ENCODE measurements around the gene ITCH. TPM values are rescaled to one million over a fixed set of nuclear protein-coding genes. Genes with fewer than 3 reads are reported as not detected.
"Not testable (repeated sequence)": the region's sequence is repeated elsewhere in the genome, so short reads cannot be mapped to it uniquely, and the experiment has no call there.

The ITCH gene
- total RNA-seq, 1 donor from 2014 or later, result 42.7 TPM

DNA sequence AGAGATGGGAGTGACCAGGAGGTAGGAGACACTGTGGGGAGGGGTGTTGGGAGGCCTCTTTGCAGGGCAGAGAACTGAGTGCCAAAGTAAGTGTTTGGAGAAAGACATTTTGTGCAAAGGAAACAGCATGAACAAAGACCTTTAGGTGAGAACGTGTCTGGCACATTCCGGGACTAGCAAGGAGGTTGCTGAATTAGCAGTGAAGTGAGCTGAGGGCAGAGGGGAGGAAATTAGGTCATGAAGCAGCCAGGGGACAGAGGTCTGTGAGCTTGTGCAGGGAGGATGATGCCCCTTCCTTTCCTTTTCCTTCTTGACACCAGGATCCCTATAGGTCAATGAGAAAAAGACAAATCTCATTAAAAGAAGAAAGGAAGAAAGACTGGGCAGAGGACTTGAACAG is 38.5 kb upstream of the ITCH start:
- no peak overlapping the region for H3K4me3 ChIP-seq (ENCODE audit: low read depth, low read length)
- DNase-seq (ENCODE audit: low read depth), result no peak
- TF ChIP-seq, protein P1, sequence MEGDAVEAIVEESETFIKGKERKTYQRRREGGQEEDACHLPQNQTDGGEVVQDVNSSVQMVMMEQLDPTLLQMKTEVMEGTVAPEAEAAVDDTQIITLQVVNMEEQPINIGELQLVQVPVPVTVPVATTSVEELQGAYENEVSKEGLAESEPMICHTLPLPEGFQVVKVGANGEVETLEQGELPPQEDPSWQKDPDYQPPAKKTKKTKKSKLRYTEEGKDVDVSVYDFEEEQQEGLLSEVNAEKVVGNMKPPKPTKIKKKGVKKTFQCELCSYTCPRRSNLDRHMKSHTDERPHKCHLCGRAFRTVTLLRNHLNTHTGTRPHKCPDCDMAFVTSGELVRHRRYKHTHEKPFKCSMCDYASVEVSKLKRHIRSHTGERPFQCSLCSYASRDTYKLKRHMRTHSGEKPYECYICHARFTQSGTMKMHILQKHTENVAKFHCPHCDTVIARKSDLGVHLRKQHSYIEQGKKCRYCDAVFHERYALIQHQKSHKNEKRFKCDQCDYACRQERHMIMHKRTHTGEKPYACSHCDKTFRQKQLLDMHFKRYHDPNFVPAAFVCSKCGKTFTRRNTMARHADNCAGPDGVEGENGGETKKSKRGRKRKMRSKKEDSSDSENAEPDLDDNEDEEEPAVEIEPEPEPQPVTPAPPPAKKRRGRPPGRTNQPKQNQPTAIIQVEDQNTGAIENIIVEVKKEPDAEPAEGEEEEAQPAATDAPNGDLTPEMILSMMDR (conservative IDR thresholded peaks at IDR 0.05; ENCODE audit: low read depth, low read length), result no peak

DNA sequence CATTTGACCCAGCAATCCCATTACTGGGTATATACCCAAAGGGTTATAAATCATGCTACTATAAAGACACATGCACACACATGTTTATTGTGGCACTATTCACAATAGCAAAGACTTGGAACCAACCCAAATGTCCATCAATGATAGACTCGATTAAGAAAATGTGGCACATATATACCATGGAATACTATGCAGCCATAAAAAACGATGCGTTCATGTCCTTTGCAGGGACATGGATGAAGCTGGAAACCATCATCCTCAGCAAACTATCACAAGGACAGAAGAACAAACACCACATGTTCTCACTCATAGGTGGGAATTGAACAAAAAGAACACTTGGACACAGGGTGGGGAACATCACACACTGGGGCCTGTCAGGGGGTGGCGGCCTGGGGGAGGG is 34.9 kb upstream of the ITCH start:
- DNase-seq (ENCODE audit: low read depth); H3K4me3 ChIP-seq (ENCODE audit: low read depth, low read length): not testable (repeated sequence)

- H3K4me3 ChIP-seq (ENCODE audit: low read depth, low read length), result no peak overlapping the region
- TF ChIP-seq, protein P1 (conservative IDR thresholded peaks at IDR 0.05; ENCODE audit: low read depth, low read length), result no peak
- DNase-seq (ENCODE audit: low read depth), result no peak
Measured at GRCh38 chr20:34328928-34329677, 34.0 kb upstream of the ITCH start.

GRCh38 chr20:34330861-34331544 is 32.1 kb upstream of the ITCH start:
- DNase-seq (ENCODE audit: low read depth); H3K4me3 ChIP-seq (ENCODE audit: low read depth, low read length): not testable (repeated sequence)

GRCh38 chr20:34331838-34332237 is 31.2 kb upstream of the ITCH start:
- no peak for DNase-seq (ENCODE audit: low read depth)
- H3K4me3 ChIP-seq (ENCODE audit: low read depth, low read length), result no peak overlapping the region
- TF ChIP-seq, protein P1 (conservative IDR thresholded peaks at IDR 0.05; ENCODE audit: low read depth, low read length), result no peak

DNA sequence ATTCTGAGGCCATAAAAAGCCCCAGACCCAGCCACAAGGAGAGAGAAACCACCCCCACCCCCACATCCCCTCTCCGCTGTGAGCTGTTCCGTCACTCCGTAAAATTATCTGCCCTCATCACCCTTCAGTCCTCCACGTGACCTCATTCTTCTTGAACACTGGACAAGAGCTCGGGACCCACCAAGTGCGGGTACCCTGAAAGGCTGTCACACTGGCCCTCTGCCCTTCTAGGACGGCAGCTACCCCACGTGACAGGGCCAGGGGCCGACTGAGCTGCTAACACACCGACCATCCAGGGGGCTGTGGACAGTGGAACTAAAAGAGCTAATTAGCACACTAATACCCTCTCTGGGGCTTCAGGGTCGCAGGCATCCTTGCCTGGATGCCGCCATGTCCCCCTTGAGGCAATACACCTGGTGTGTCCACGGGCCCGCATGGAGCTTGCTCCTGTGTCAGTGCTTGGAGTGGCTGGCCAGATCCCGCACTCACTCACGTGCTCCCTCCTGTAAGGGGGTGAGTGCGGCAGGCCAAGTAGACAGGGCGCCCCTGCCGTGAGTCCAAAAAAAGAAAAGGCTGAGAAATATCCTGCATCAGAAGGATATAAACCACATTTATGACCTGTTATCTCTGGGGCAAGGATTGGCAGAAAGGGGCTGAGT is 30.7 kb upstream of the ITCH start:
- TF ChIP-seq, protein P1 (conservative IDR thresholded peaks at IDR 0.05; ENCODE audit: low read depth, low read length), result no peak
- H3K4me3 ChIP-seq (ENCODE audit: low read depth, low read length), result no peak overlapping the region
- no peak for DNase-seq (ENCODE audit: low read depth)

DNA sequence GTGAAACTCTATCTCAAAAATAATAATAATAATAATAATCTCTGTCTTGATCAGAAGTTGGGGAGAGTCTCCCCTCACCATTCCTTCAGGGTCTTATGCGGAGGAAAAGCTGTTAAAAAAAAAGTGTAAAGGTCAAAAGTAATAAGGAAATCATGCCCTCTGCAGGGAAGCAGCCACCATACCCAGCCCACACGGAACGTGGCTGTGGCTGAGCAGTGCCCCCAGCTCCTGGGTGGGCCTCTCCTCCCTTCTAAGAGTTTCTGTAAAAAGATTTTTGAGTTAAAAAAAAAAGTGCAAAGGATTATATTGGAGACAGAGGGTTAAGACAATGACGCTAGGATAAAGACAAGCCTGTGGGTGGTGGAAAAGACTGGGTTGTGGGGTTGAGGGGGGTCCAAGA is 29.3 kb upstream of the ITCH start:
- no peak overlapping the region for H3K4me3 ChIP-seq (ENCODE audit: low read depth, low read length)
- TF ChIP-seq, protein P1 (conservative IDR thresholded peaks at IDR 0.05; ENCODE audit: low read depth, low read length), result no peak
- DNase-seq (ENCODE audit: low read depth), result no peak
